Sigmoid colon (tissue), 7 donors: ENCODE results near the gene TMEFF2. TPM values are rescaled to one million over a fixed set of nuclear protein-coding genes. Genes with fewer than 3 reads are reported as not detected.

Source experiments
- DNase-seq: peaks from one replicate; pipeline ENCODE4 v3.0.0-alpha.2; 2019
- H3K27ac ChIP-seq, 4 donors: fragments of 200-600 bp; sonication (generic); one replicate each; pipeline ENCODE4 v1.5.1; 2016 to 2019; ENCODE audit warnings: mild to moderate bottlenecking in 1 of 4
- H3K27me3 ChIP-seq, 3 donors: fragments of 200-600 bp; sonication (generic); one replicate each; pipeline ENCODE4 v1.5.1; 2019; ENCODE audit warnings: mild to moderate bottlenecking in 1 of 3
- H3K36me3 ChIP-seq, 4 donors: fragments of 200-600 bp; sonication (generic); one replicate each; pipeline ENCODE4 v1.5.1; 2016 to 2019
- H3K4me1 ChIP-seq, 4 donors: fragments of 200-600 bp; sonication (generic); one replicate each; pipeline ENCODE4 v1.5.1; 2017 to 2019
- H3K4me3 ChIP-seq, 4 donors: fragments of 200-600 bp; sonication (generic); one replicate each; pipeline ENCODE4 v1.5.1; 2017 to 2019; ENCODE audit warnings: mild to moderate bottlenecking in 2 of 4, moderate library complexity in 1 of 4
- H3K9me3 ChIP-seq, 4 donors: fragments of 200-600 bp in 3 of 4; sonication (generic) in 3 of 4; one replicate each; pipeline versions ENCODE4 v1.5.1 to v1.6.1; 2013 to 2019
- EP300 ChIP-seq, 4 donors: sonication (generic); formaldehyde crosslinking; IDR thresholded peaks; one replicate each; pipeline ENCODE4 v1.6.1; 2017; ENCODE audit warnings: antibody characterized with exemption in 4 of 4
- POLR2A ChIP-seq, 2 donors: fragments of 450-650 bp; IDR thresholded peaks; one replicate each; pipeline ENCODE4 v1.6.1; 2016; ENCODE audit warnings: antibody characterized with exemption in 2 of 2, mild to moderate bottlenecking in 2 of 2, moderate library complexity in 2 of 2
- POLR2AphosphoS5 ChIP-seq, 4 donors: sonication (generic); formaldehyde crosslinking; IDR thresholded peaks; one replicate each; pipeline ENCODE4 v1.6.1; 2017; ENCODE audit warnings: antibody characterized with exemption in 4 of 4
- WGBS, 2 donors: extraction: QIAGEN DNeasy Blood & Tissue Kit; methylation state at CpG; one replicate each; pipeline ENCODE4 v1.1.7; 2013; 5-methylcytosine and 5-hydroxymethylcytosine counted together
- intact Hi-C: fragments of 100-400 bp; cut with DNase I; formaldehyde crosslinking; loops from one replicate; pipeline ENCODE4 v1.15.1; 2023
- polyA plus RNA-seq, 3 donors: library from polyadenylated mRNA; stranded (reverse); fragments of 200-250 nt; gene quantifications; one replicate each; pipeline ENCODE4 v1.2.3, GENCODE V29; 2013
- total RNA-seq, 4 donors: library from RNA; depleted of rRNA; stranded (reverse); fragments of >200 nt; gene quantifications; one replicate each; pipeline ENCODE4 v1.1.0, GENCODE V29; 2016
- TF ChIP-seq, protein P1 (sequence below), 4 experiments: fragments of 450-650 bp in 3 of 4; fragments of 200-600 bp in 1 of 4; IDR thresholded peaks; one replicate each; pipeline ENCODE4 v1.5.1; 2016 to 2019; ENCODE audit warnings: antibody characterized with exemption in 4 of 4, mild to moderate bottlenecking in 3 of 4, moderate library complexity in 2 of 4
- donor health status: healthy with polysubstance abuse.
- donor health status: Bipolar disorder and iron deficiency.
- donor health status: healthy.

Gene TMEFF2
- total and polyA plus RNA-seq, 7 donors = 0.16 to 1.4 (median 0.32) TPM; not detected in 1

DNA sequence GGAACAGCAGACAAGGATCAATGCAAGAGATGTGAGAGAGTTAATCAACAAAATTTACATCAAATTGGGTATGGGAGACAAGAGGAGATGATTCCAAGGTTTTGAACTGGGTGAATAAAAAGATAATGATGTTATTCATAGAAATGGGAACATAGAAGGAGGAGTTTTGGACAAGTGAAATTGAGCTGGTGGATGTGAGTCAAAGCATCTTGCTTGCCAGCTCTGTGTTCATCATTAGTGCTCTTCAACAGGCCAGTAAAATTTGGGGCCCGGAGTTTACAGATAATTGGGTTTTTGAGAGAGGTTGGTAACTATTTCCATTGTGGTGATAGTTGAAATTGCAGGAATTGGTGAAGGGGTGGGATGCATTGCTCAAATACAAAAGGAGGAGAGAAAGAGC is 277.9 kb downstream of the TMEFF2 start:
- intact Hi-C loops = no loop called here
- TF ChIP-seq EP300 (IDR thresholded peaks at IDR 0.05) = no peak
- TF ChIP-seq, protein P1, sequence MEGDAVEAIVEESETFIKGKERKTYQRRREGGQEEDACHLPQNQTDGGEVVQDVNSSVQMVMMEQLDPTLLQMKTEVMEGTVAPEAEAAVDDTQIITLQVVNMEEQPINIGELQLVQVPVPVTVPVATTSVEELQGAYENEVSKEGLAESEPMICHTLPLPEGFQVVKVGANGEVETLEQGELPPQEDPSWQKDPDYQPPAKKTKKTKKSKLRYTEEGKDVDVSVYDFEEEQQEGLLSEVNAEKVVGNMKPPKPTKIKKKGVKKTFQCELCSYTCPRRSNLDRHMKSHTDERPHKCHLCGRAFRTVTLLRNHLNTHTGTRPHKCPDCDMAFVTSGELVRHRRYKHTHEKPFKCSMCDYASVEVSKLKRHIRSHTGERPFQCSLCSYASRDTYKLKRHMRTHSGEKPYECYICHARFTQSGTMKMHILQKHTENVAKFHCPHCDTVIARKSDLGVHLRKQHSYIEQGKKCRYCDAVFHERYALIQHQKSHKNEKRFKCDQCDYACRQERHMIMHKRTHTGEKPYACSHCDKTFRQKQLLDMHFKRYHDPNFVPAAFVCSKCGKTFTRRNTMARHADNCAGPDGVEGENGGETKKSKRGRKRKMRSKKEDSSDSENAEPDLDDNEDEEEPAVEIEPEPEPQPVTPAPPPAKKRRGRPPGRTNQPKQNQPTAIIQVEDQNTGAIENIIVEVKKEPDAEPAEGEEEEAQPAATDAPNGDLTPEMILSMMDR (IDR thresholded peaks at IDR 0.05) = no peak
- no peak for TF ChIP-seq POLR2A (IDR thresholded peaks at IDR 0.05)
- TF ChIP-seq POLR2AphosphoS5 (IDR thresholded peaks at IDR 0.05) = no peak
- 85 to 90% methylated on average over 1 of the region's 1 CpG for WGBS, 2 donors

DNA sequence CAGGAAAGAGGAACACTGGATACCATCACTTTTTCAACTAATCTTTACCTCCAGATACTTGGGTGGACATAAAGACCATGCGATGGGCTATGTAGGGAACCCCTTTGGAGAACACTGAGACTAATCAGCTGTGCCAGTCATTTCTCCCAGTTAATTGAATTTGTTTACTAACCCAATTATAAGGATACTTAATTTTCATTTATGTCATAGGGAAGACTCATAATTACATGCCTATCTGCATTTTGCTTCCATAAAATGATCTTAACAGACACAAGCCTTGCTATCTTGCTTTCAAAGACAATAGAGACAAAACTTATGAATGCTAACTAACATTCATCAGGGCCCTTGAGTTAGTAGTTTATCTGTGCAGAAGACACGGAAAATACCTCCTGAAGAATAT is 279.0 kb downstream of the TMEFF2 start:
- Histone ChIP-seq H3K27ac (no peak overlapping the region), H3K9me3 (no peaks in the 10 kb centered on the region), H3K27me3 (no peaks in the 10 kb centered on the region), H3K4me1 (peaks cover 0 to 7% (median 0%) of the 10 kb centered on the region in 4 donors), H3K4me3 (no peak overlapping the region), H3K36me3 (no peaks in the 10 kb centered on the region)
- WGBS, 2 donors = 93 to 96% methylated on average over 2 of the region's 2 CpGs
- intact Hi-C loops = no loop called here
- TF ChIP-seq EP300 (IDR thresholded peaks at IDR 0.05) (no peak), POLR2A (IDR thresholded peaks at IDR 0.05) (no peak), POLR2AphosphoS5 (IDR thresholded peaks at IDR 0.05) (no peak)
- TF ChIP-seq, protein P1 (IDR thresholded peaks at IDR 0.05) = no peak
- DNase-seq = no peak

More for the DNA sequence above, 277.9 kb downstream of the TMEFF2 start:
- H3K4me3 ChIP-seq = no peak overlapping the region
- no peaks in the 10 kb centered on the region for H3K9me3 ChIP-seq
- H3K4me1 ChIP-seq = peaks cover 0 to 7% (median 0%) of the 10 kb centered on the region in 4 donors
- H3K27ac ChIP-seq = no peak overlapping the region
- no peaks in the 10 kb centered on the region for H3K36me3 ChIP-seq
- DNase-seq = no peak
- H3K27me3 ChIP-seq = no peaks in the 10 kb centered on the region

DNA sequence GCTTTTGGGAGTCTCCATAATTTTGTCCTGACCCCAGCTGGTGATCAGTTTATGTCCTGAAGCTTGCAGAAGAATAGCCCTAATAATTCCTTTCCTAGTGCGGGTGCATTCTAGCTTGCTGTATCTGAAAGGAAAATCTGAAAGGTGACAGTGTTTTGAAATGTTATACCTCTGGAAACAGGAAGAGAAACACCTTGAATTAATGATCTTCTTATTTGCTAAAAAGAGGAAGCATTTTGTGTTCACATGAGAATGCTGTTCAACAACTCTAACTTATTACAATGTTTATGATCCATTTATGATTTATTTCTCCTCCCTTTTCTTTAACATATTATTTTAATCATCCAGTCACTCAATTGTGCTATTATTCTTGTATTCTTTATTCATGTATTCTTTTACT is 280.9 kb downstream of the TMEFF2 start:
- intact Hi-C loops = no loop called here
- no peak for DNase-seq
- no peaks in the 10 kb centered on the region for H3K9me3 ChIP-seq
- H3K4me1 ChIP-seq = peaks cover 0 to 7% (median 0%) of the 10 kb centered on the region in 4 donors
- 64 to 82% methylated on average over 1 of the region's 1 CpG for WGBS, 2 donors
- H3K36me3 ChIP-seq = no peaks in the 10 kb centered on the region
- no peak overlapping the region for H3K4me3 ChIP-seq
- no peak overlapping the region for H3K27ac ChIP-seq
- no peaks in the 10 kb centered on the region for H3K27me3 ChIP-seq
- TF ChIP-seq EP300 (IDR thresholded peaks at IDR 0.05) (no peak), POLR2AphosphoS5 (IDR thresholded peaks at IDR 0.05) (no peak), POLR2A (IDR thresholded peaks at IDR 0.05) (no peak)
- TF ChIP-seq, protein P1 (IDR thresholded peaks at IDR 0.05) = no peak

DNA sequence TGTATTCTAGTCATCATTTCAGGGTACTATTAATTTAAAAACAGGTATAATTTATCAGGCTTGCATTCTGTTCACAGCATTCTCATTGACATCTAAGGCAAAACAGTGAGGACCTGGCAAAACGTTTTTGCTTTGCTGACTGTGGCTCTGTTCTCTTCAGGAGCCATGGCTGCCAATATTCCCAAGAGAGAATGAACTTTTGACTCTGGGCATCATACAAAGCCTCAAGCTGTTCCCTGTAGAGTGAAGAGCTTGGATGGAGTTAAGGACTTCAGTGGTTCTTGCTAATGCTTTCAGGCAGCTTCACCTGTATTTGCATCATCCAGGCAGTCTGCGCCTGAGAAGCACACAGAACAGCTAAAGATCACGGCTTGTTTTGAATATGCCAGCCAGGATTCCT is 282.0 kb downstream of the TMEFF2 start:
- H3K27me3 ChIP-seq = no peaks in the 10 kb centered on the region
- intact Hi-C loops = no loop called here
- WGBS, 2 donors = 72 to 76% methylated on average over 3 of the region's 3 CpGs
- H3K27ac ChIP-seq = no peak overlapping the region
- H3K9me3 ChIP-seq = no peaks in the 10 kb centered on the region
- no peak overlapping the region for H3K4me3 ChIP-seq
- DNase-seq = no peak
- H3K4me1 ChIP-seq = no peaks in the 10 kb centered on the region
- TF ChIP-seq EP300 (IDR thresholded peaks at IDR 0.05) (no peak), POLR2A (IDR thresholded peaks at IDR 0.05) (no peak), POLR2AphosphoS5 (IDR thresholded peaks at IDR 0.05) (no peak)
- TF ChIP-seq, protein P1 (IDR thresholded peaks at IDR 0.05) = no peak
- no peaks in the 10 kb centered on the region for H3K36me3 ChIP-seq

DNA sequence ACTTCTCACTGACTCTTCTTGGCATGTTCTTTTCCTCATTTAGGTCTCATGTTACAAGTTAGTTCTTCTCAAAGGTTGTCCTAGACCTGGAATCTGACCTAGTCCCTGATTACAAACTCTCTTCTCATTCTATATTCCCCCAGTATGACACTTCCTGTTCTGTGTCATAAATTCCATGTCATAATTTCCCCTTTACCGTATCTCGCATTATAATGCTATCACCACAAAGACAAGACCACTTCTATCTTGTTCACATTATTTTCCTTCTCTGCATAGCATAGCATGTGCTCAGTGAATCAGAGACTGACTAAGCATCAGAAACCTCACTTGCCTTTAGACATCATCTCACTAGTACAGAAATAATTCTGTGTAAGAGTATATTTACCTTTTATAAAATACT is 284.2 kb downstream of the TMEFF2 start:
- H3K27me3 ChIP-seq = no peaks in the 10 kb centered on the region
- no peaks in the 10 kb centered on the region for H3K36me3 ChIP-seq

More for the DNA sequence above, 284.2 kb downstream of the TMEFF2 start:
- H3K9me3 ChIP-seq = no peaks in the 10 kb centered on the region
- DNase-seq = no peak
- no peak overlapping the region for H3K4me3 ChIP-seq
- no peaks in the 10 kb centered on the region for H3K4me1 ChIP-seq
- intact Hi-C loops = no loop called here
- no peak overlapping the region for H3K27ac ChIP-seq
- TF ChIP-seq POLR2A (IDR thresholded peaks at IDR 0.05) = no peak
- no peak for TF ChIP-seq POLR2AphosphoS5 (IDR thresholded peaks at IDR 0.05)
- WGBS, 2 donors = 53 to 55% methylated on average over 2 of the region's 2 CpGs
